Trophoblast cell (in vitro differentiated cells and primary cell): ENCODE results near the gene GGN.
A peak's percentile ranks its signal among the peaks of the same experiment; 100 is the strongest.

Experiments used
- DNase-seq, 2 donors: peaks; one replicate each; pipeline ENCODE4 v3.0.0-alpha.2; 2016
- H2AFZ ChIP-seq: 2 replicates; pipeline ENCODE4 v1.6.1; 2013; ENCODE audit warnings: low read length, moderate library complexity, mild to moderate bottlenecking; ENCODE audit not compliant: insufficient read depth, poor library complexity
- H2AK5ac ChIP-seq: 2 replicates; pipeline ENCODE4 v1.6.1; 2013; ENCODE audit warnings: mild to moderate bottlenecking, low read length
- H2BK120ac ChIP-seq: 2 replicates; pipeline ENCODE4 v1.6.1; 2013; ENCODE audit warnings: low read length, mild to moderate bottlenecking, moderate library complexity; ENCODE audit not compliant: insufficient read depth, poor library complexity
- H2BK12ac ChIP-seq: 2 replicates; pipeline ENCODE4 v1.6.1; 2013; ENCODE audit warnings: mild to moderate bottlenecking, low read length, moderate library complexity
- H2BK5ac ChIP-seq: 2 replicates; pipeline ENCODE4 v1.6.1; 2013; ENCODE audit warnings: low read length, low read depth, moderate library complexity, mild to moderate bottlenecking; ENCODE audit not compliant: poor library complexity
- H3K14ac ChIP-seq: 2 replicates; pipeline ENCODE4 v1.6.1; 2013; ENCODE audit warnings: mild to moderate bottlenecking, low read length
- H3K18ac ChIP-seq: 2 replicates; pipeline ENCODE4 v1.6.1; 2013; ENCODE audit warnings: mild to moderate bottlenecking, low read length
- H3K23ac ChIP-seq: 2 replicates; pipeline ENCODE4 v1.6.1; 2013; ENCODE audit warnings: low read length
- H3K27ac ChIP-seq: 2 replicates; pipeline ENCODE4 v1.5.1; 2013; ENCODE audit warnings: low read depth, mild to moderate bottlenecking, inconsistent platforms, low read length, moderate library complexity
- H3K27me3 ChIP-seq: 2 replicates; pipeline ENCODE4 v1.6.1; 2013; ENCODE audit warnings: inconsistent platforms, mild to moderate bottlenecking, low read length, moderate library complexity; ENCODE audit not compliant: insufficient read depth
- H3K36me3 ChIP-seq, 2 experiments: 1 replicate in 1 of 2; 2 replicates in 1 of 2; pipeline ENCODE4 v1.6.1; 2013; ENCODE audit warnings: low read length in 2 of 2, mild to moderate bottlenecking in 2 of 2, moderate library complexity in 1 of 2; ENCODE audit not compliant: insufficient read depth in 2 of 2, control insufficient read depth in 1 of 2
- H3K4ac ChIP-seq: 2 replicates; pipeline ENCODE4 v1.6.1; 2013; ENCODE audit warnings: low read depth, mild to moderate bottlenecking, low read length, moderate library complexity
- H3K4me1 ChIP-seq, 2 experiments: 1 replicate in 1 of 2; 2 replicates in 1 of 2; pipeline ENCODE4 v1.6.1; 2013; ENCODE audit warnings: low read length in 2 of 2, mild to moderate bottlenecking in 2 of 2, moderate library complexity in 1 of 2; ENCODE audit not compliant: insufficient read depth in 2 of 2, control insufficient read depth in 1 of 2
- H3K4me2 ChIP-seq: 2 replicates; pipeline ENCODE4 v1.6.1; 2013; ENCODE audit warnings: inconsistent platforms, mild to moderate bottlenecking, low read length, moderate library complexity
- H3K4me3 ChIP-seq: 2 replicates; pipeline ENCODE4 v1.5.1; 2013; ENCODE audit warnings: mild to moderate bottlenecking, low read depth, low read length, inconsistent platforms
- H3K79me1 ChIP-seq: one replicate; pipeline ENCODE4 v1.6.1; 2013; ENCODE audit warnings: low read length
- H3K79me2 ChIP-seq: 2 replicates; pipeline ENCODE4 v1.6.1; 2013; ENCODE audit warnings: low read length, mild to moderate bottlenecking; ENCODE audit not compliant: control insufficient read depth, insufficient read depth, poor library complexity
- H3K9ac ChIP-seq: 2 replicates; pipeline ENCODE4 v1.6.1; 2013; ENCODE audit warnings: mild to moderate bottlenecking, low read length
- H3K9me3 ChIP-seq: 2 replicates; pipeline ENCODE4 v1.6.1; 2013; ENCODE audit warnings: low read depth, mild to moderate bottlenecking, control low read depth, inconsistent platforms, low read length; ENCODE audit not compliant: insufficient read depth
- H4K12ac ChIP-seq: 2 replicates; pipeline ENCODE4 v1.6.1; 2013; ENCODE audit warnings: low read depth, mild to moderate bottlenecking, low read length, moderate library complexity
- H4K8ac ChIP-seq: 2 replicates; pipeline ENCODE4 v1.6.1; 2013; ENCODE audit warnings: low read depth, mild to moderate bottlenecking, low read length, moderate library complexity
- H4K91ac ChIP-seq: one replicate; pipeline ENCODE4 v1.6.1; 2013; ENCODE audit warnings: low read depth, mild to moderate bottlenecking, low read length, moderate library complexity
- WGBS: extraction: QIAGEN DNeasy Blood & Tissue Kit; methylation state at CpG from one replicate; pipeline ENCODE4 v1.1.7; 2013; ENCODE audit warnings: missing lambda C conversion rate; ENCODE audit not compliant: insufficient read length, insufficient coverage; ENCODE audit errors: extremely low coverage; 5-methylcytosine and 5-hydroxymethylcytosine counted together

The GGN gene

DNA sequence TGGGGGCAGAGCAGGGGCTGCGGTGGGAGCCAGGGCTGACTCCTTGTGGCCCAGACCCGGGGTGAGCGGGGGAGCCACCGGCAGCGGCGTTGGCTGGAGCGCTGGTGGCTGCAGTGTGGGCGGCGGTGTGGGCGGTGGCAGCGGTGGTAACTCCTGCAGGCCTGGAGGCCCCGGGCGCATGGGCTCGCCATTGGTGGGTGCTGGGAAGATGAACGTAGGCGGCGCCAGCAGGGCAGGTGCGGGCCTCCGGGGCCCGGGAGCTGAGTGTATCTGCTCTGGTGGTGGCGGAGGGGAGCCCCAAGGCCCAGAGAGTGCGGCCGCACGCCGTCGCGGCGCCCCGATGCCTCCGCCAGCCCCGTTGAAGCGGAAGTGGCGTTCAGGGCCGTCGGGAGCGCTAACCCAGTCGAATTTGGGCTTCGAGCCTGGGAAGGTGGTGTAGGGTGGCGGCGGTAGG, 2.0 kb downstream of the GGN start:
- H3K9ac ChIP-seq, result no peak overlapping the region
- H3K4ac ChIP-seq, result no peak overlapping the region
- no CpG with 5 or more reads among the region's 40 CpGs for WGBS
- no peak overlapping the region for H4K91ac ChIP-seq
- H3K14ac ChIP-seq, result no peak overlapping the region
- H4K12ac ChIP-seq, result no peak overlapping the region
- H3K79me2 ChIP-seq, result no peaks in the 10 kb centered on the region
- H3K4me1 ChIP-seq, result peaks cover 19 to 21% of the 10 kb centered on the region in 2 experiments
- no peak overlapping the region for H2AFZ ChIP-seq
- no peak overlapping the region for H3K4me2 ChIP-seq
- DNase-seq, result no peak
- no peak overlapping the region for H2BK12ac ChIP-seq
- no peak overlapping the region for H4K8ac ChIP-seq
- peaks cover 8% of the 10 kb centered on the region for H3K79me1 ChIP-seq
- no peak overlapping the region for H3K18ac ChIP-seq
- no peak overlapping the region for H2AK5ac ChIP-seq
- H3K27ac ChIP-seq, result no peak overlapping the region
- no peaks in the 10 kb centered on the region for H3K27me3 ChIP-seq
- no peak overlapping the region for H3K23ac ChIP-seq
- peaks cover 49 to 54% of the 10 kb centered on the region in 2 experiments for H3K36me3 ChIP-seq
- no peaks in the 10 kb centered on the region for H3K9me3 ChIP-seq
- no peak overlapping the region for H3K4me3 ChIP-seq
- H2BK120ac ChIP-seq, result no peak overlapping the region
- H2BK5ac ChIP-seq, result no peak overlapping the region

GRCh38 chr19:38385057-38385803, 2.6 kb downstream of the GGN start:
- H3K18ac ChIP-seq, result no peak overlapping the region
- peaks cover 55 to 60% of the 10 kb centered on the region in 2 experiments for H3K36me3 ChIP-seq
- H2BK5ac ChIP-seq, result no peak overlapping the region
- no peak overlapping the region for H3K14ac ChIP-seq
- H4K91ac ChIP-seq, result no peak overlapping the region
- no CpG with 5 or more reads among the region's 40 CpGs for WGBS
- DNase-seq, result no peak
- no peaks in the 10 kb centered on the region for H3K79me2 ChIP-seq
- no peak overlapping the region for H2BK120ac ChIP-seq
- H3K27me3 ChIP-seq, result no peaks in the 10 kb centered on the region
- H4K8ac ChIP-seq, result no peak overlapping the region
- no peak overlapping the region for H3K4ac ChIP-seq
- no peak overlapping the region for H3K4me2 ChIP-seq
- no peak overlapping the region for H4K12ac ChIP-seq
- H3K4me3 ChIP-seq, result no peak overlapping the region
- peaks cover 19 to 21% of the 10 kb centered on the region in 2 experiments for H3K4me1 ChIP-seq
- no peak overlapping the region for H2AFZ ChIP-seq
- peaks cover 8% of the 10 kb centered on the region for H3K79me1 ChIP-seq
- H3K23ac ChIP-seq, result no peak overlapping the region
- H3K9me3 ChIP-seq, result no peaks in the 10 kb centered on the region
- no peak overlapping the region for H2BK12ac ChIP-seq
- no peak overlapping the region for H3K9ac ChIP-seq
- no peak overlapping the region for H3K27ac ChIP-seq
- no peak overlapping the region for H2AK5ac ChIP-seq

GRCh38 chr19:38384209-38385027, 3.4 kb downstream of the GGN start:
- no CpG with 5 or more reads among the region's 10 CpGs for WGBS

DNA sequence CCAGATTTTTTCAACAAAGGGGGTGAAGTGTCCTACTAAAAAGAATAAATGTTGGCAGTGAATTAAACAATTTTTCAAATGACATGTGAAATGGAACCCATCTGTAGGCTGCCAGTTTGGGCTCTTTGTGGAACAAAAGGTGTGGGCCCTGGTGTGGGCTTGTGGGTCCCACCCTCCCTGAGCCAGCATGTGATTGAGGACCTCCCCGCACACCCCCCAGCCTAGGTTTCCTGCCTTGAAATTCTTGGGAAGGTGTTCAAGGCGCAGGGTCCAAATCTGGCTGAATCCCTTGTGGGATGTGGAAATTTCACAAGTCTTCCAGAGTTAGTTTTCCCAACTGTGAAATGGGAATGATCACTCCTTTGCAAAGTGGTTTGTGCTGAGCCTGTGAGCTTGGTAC, 4.1 kb downstream of the GGN start:
- no peak overlapping the region for H2BK120ac ChIP-seq
- H3K9me3 ChIP-seq, result no peaks in the 10 kb centered on the region
- no CpG with 5 or more reads among the region's 2 CpGs for WGBS
- H3K27me3 ChIP-seq, result no peaks in the 10 kb centered on the region
- DNase-seq, result no peak
- no peak overlapping the region for H3K4me3 ChIP-seq
- no peak overlapping the region for H3K23ac ChIP-seq
- H2AFZ ChIP-seq, result no peak overlapping the region
- peaks cover 66 to 71% of the 10 kb centered on the region in 2 experiments for H3K36me3 ChIP-seq
- no peak overlapping the region for H3K9ac ChIP-seq
- H3K79me1 ChIP-seq, result peaks cover 6% of the 10 kb centered on the region
- no peak overlapping the region for H3K18ac ChIP-seq
- no peak overlapping the region for H3K27ac ChIP-seq
- H4K8ac ChIP-seq, result no peak overlapping the region
- H3K4me1 ChIP-seq, result peaks cover 13 to 15% of the 10 kb centered on the region in 2 experiments
- no peak overlapping the region for H3K4me2 ChIP-seq
- H2BK5ac ChIP-seq, result no peak overlapping the region
- H3K4ac ChIP-seq, result no peak overlapping the region
- H2BK12ac ChIP-seq, result no peak overlapping the region
- H3K79me2 ChIP-seq, result no peaks in the 10 kb centered on the region
- H4K12ac ChIP-seq, result no peak overlapping the region
- no peak overlapping the region for H4K91ac ChIP-seq
- no peak overlapping the region for H3K14ac ChIP-seq
- H2AK5ac ChIP-seq, result no peak overlapping the region

More at GRCh38 chr19:38384209-38385027, 3.4 kb downstream of the GGN start:
- no peak overlapping the region for H2AFZ ChIP-seq
- no peak overlapping the region for H3K23ac ChIP-seq
- no peak overlapping the region for H3K4me3 ChIP-seq
- H3K9me3 ChIP-seq, result no peaks in the 10 kb centered on the region
- no peak overlapping the region for H2BK12ac ChIP-seq
- no peak overlapping the region for H3K4me2 ChIP-seq
- H3K18ac ChIP-seq, result no peak overlapping the region
- H3K4ac ChIP-seq, result no peak overlapping the region
- no peak overlapping the region for H3K14ac ChIP-seq
- peak in 1 of 2 donors; percentile 39 for DNase-seq
- H3K79me2 ChIP-seq, result no peaks in the 10 kb centered on the region
- H3K27ac ChIP-seq, result no peak overlapping the region
- H4K91ac ChIP-seq, result no peak overlapping the region
- no peaks in the 10 kb centered on the region for H3K27me3 ChIP-seq
- H2BK120ac ChIP-seq, result no peak overlapping the region
- H3K36me3 ChIP-seq, result peaks cover 60 to 66% of the 10 kb centered on the region in 2 experiments
- peaks cover 8% of the 10 kb centered on the region for H3K79me1 ChIP-seq
- H4K8ac ChIP-seq, result no peak overlapping the region
- peaks cover 19 to 21% of the 10 kb centered on the region in 2 experiments for H3K4me1 ChIP-seq
- no peak overlapping the region for H3K9ac ChIP-seq
- H2AK5ac ChIP-seq, result no peak overlapping the region
- no peak overlapping the region for H4K12ac ChIP-seq
- H2BK5ac ChIP-seq, result no peak overlapping the region
